ENCODE results near the gene C3orf20.

The C3orf20 gene

DNA sequence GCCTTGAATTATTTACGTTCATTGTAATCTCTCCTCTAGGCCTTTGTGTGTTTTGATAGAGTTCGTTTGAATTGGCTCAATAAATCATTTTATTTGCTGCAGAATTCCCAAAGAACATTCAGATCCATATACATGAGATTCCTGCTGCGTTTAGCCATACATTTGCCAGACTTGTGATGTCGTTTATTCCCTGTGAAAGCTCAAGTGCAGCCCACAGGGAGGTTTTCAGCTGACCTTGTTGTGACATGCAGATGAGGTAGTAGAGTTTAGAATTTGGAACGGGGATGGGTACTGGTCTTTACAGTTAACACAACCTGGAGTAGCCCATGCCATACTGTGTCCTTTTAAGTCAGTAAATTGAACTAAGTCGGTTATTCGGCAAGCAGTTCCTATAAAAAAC, at the start of gene C3orf20:
C3orf20 (plus strand) TSS at position 301 of the 400 bp plus-strand sequence. CDS start 7,573 bp downstream, outside the sequence.
- no peak for DNase-seq (ENCODE audit: extremely low spot score)
- ChIA-PET CTCF (no interaction called here), POLR2A (interaction anchor here (1.0 kb wide), 1 partner anchor 23 kb away, joined by 4 read pairs; the partner anchor contains the start of gene CCDC174)
- no peak for TF ChIP-seq FOXK2 (IDR thresholded peaks at IDR 0.05)
- no peak for TF ChIP-seq FOXM1 (IDR thresholded peaks at IDR 0.05; ENCODE audit: borderline replicate concordance)
- TF ChIP-seq L3MBTL2 (conservative IDR thresholded peaks at IDR 0.05): no peak
- no peak for TF ChIP-seq ARNT (IDR thresholded peaks at IDR 0.05)
- TF ChIP-seq BHLHE40 (IDR thresholded peaks at IDR 0.05; ENCODE audit: borderline replicate concordance): no peak
- no peak for TF ChIP-seq CTBP1 (IDR thresholded peaks at IDR 0.05; ENCODE audit: borderline replicate concordance)
- TF ChIP-seq FOXA1 (IDR thresholded peaks at IDR 0.05): no peak

- no peak for DNase-seq (ENCODE audit: extremely low spot score)
- TF ChIP-seq ZNF384 (IDR thresholded peaks at IDR 0.05): no peak
- ChIA-PET CTCF (interaction anchor here (2.5 kb wide), 1 partner anchor 9 kb away, joined by 6 read pairs; no protein-coding TSS in a partner anchor), POLR2A (no interaction called here)
Measured at GRCh38 chr3:14625443-14625842, 49.5 kb upstream of the C3orf20 start.

DNA sequence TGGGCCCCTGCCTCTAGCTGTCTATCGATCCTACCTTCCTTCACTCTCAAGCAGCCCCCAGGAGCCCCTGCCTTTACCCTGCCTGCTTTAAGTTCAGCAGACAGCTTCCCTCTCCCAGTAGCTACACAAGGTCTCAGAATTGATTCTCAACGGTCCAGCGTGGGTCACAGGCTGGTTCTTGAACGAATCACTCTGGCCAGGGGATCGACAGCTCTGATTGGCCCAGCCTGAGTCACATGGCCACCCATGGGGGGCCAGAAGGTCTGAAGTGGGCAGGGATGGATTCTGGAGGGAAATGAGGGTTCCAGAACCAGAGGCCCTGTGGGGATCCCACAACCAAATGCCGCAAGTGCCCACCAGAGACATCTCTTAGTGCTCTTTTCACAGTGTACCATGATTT, 47.1 kb upstream of the C3orf20 start:
- ChIA-PET CTCF (no interaction called here), POLR2A (interaction anchor here (1.3 kb wide), 1 partner anchor 24 kb away, joined by 3 read pairs; the partner anchor contains the start of gene CCDC174)
- no peak for DNase-seq (ENCODE audit: extremely low spot score)
- TF ChIP-seq L3MBTL2 (conservative IDR thresholded peaks at IDR 0.05) (no peak), SP1 (IDR thresholded peaks at IDR 0.05) (no peak), NFRKB (IDR thresholded peaks at IDR 0.05) (no peak), FOXA1 (IDR thresholded peaks at IDR 0.05) (no peak), BHLHE40 (IDR thresholded peaks at IDR 0.05; ENCODE audit: borderline replicate concordance) (no peak), ARNT (IDR thresholded peaks at IDR 0.05) (no peak), SUZ12 (IDR thresholded peaks at IDR 0.05) (no peak), ZNF384 (IDR thresholded peaks at IDR 0.05) (no peak), ELF4 (IDR thresholded peaks at IDR 0.05) (no peak), CTBP1 (IDR thresholded peaks at IDR 0.05; ENCODE audit: borderline replicate concordance) (no peak), FOXM1 (IDR thresholded peaks at IDR 0.05; ENCODE audit: borderline replicate concordance) (no peak), TARDBP (IDR thresholded peaks at IDR 0.05) (no peak)
- TF ChIP-seq, protein P1, sequence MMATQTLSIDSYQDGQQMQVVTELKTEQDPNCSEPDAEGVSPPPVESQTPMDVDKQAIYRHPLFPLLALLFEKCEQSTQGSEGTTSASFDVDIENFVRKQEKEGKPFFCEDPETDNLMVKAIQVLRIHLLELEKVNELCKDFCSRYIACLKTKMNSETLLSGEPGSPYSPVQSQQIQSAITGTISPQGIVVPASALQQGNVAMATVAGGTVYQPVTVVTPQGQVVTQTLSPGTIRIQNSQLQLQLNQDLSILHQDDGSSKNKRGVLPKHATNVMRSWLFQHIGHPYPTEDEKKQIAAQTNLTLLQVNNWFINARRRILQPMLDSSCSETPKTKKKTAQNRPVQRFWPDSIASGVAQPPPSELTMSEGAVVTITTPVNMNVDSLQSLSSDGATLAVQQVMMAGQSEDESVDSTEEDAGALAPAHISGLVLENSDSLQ (IDR thresholded peaks at IDR 0.05): no peak

DNA sequence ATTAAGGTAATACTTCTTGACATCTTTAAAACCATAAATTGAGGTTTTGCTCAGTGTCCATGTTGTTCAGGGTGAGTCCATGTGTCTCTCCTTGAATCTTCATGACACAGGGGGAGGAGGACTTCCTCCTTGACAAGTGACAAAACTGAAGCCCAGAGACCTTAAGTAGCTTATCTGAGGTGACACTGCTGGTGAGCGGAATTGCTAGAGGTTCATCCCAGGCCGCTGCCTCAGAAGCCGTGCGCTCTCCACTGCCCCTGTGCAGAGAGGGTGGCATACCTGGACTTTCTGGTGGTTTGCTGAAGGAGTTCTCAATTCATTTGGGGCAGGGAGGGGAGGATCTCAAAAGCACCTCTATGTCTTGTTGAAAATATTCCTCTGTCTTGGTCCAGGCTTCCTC, 46.5 kb upstream of the C3orf20 start:
- TF ChIP-seq LEF1 (IDR thresholded peaks at IDR 0.05; ENCODE audit: borderline replicate concordance) (no peak), SP1 (IDR thresholded peaks at IDR 0.05) (no peak), NFRKB (IDR thresholded peaks at IDR 0.05) (no peak), L3MBTL2 (conservative IDR thresholded peaks at IDR 0.05) (no peak), FOXM1 (IDR thresholded peaks at IDR 0.05; ENCODE audit: borderline replicate concordance) (no peak), SUZ12 (IDR thresholded peaks at IDR 0.05) (no peak), HDGF (IDR thresholded peaks at IDR 0.05; ENCODE audit: borderline replicate concordance) (no peak), ELF4 (IDR thresholded peaks at IDR 0.05) (no peak), FOXA1 (IDR thresholded peaks at IDR 0.05) (no peak)
- POLR2A ChIA-PET: interaction anchor here (1.3 kb wide), 1 partner anchor 23 kb away, joined by 3 read pairs; the partner anchor contains the start of gene CCDC174
- DNase-seq (ENCODE audit: extremely low spot score): no peak
- CTCF ChIA-PET: no interaction called here

- no peak for DNase-seq (ENCODE audit: extremely low spot score)
- ChIA-PET POLR2A (no interaction called here), CTCF (no interaction called here)
- TF ChIP-seq TARDBP (IDR thresholded peaks at IDR 0.05) (no peak), FOXM1 (IDR thresholded peaks at IDR 0.05; ENCODE audit: borderline replicate concordance) (no peak), SP1 (IDR thresholded peaks at IDR 0.05) (no peak), ZNF384 (IDR thresholded peaks at IDR 0.05) (no peak), NFRKB (IDR thresholded peaks at IDR 0.05) (no peak)
Measured at GRCh38 chr3:14630404-14631100, 44.4 kb upstream of the C3orf20 start.

DNA sequence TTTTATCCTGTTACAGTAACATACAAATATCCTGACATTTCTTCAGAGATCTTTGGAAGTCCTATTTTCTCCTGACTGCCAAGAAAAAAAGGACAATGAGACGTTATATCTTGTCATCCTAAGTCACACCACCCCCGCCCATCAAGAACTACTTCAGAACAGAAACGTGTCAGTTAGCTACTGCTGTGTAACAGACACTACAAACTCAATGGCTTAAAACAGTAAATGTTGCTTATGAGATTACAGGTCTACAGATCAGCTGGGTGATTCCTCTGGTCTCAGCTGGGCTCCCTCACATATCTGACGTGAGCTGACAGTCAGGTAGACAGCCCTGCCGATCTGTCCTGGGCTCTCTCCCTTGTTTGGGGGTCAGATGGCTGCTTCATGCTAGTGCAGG, 43.8 kb upstream of the C3orf20 start:
- TF ChIP-seq ARNT (IDR thresholded peaks at IDR 0.05): no peak
- TF ChIP-seq NFRKB (IDR thresholded peaks at IDR 0.05): no peak
- no peak for TF ChIP-seq L3MBTL2 (conservative IDR thresholded peaks at IDR 0.05)
- TF ChIP-seq FOXA1 (IDR thresholded peaks at IDR 0.05): no peak
- no peak for TF ChIP-seq SUZ12 (IDR thresholded peaks at IDR 0.05)
- TF ChIP-seq ZNF384 (IDR thresholded peaks at IDR 0.05): no peak
- no peak for TF ChIP-seq CTBP1 (IDR thresholded peaks at IDR 0.05; ENCODE audit: borderline replicate concordance)
- TF ChIP-seq HDGF (IDR thresholded peaks at IDR 0.05; ENCODE audit: borderline replicate concordance): no peak
- no peak for TF ChIP-seq FOXK2 (IDR thresholded peaks at IDR 0.05)
- no peak for TF ChIP-seq FOXM1 (IDR thresholded peaks at IDR 0.05; ENCODE audit: borderline replicate concordance)
- POLR2A ChIA-PET: no interaction called here
- CTCF ChIA-PET: no interaction called here
- no peak for DNase-seq (ENCODE audit: extremely low spot score)

DNA sequence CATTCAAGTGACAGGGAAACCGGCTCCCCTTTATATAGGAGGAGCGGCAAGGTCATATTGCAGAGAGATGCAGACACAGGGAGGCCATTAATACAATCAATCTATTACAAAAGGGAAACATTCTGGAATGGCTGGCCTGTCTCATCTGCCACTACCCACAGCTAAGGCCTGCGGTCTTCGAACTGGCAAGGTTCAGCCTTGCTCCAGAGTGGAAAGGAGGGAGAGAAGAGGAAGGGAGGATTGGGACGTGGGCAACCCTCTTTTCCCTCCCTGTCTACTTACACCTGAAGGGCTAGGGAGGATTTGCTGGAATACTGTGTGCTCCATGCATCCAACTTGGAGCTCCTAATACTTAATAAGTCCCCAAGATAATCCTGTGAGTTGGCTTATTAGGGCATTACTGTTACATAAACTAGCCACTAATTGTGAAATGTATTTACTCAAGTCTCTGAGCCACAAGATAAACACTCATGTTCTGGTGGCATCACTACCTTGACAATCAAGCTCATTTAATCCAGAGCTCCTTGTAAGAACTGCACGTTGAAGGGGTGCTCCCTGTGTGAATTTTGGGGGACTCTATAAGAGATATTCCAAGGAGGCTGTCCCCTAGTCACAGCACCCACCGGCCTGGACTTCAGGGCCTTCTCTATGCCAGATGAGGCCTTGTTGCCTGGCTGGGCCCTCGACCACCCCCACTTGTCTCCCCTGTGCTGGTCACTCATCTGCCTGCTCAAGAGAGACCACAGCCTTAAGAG, 43.1 kb upstream of the C3orf20 start:
- TF ChIP-seq HDGF (IDR thresholded peaks at IDR 0.05; ENCODE audit: borderline replicate concordance) (no peak), ZNF384 (IDR thresholded peaks at IDR 0.05) (no peak), SUZ12 (IDR thresholded peaks at IDR 0.05) (no peak), L3MBTL2 (conservative IDR thresholded peaks at IDR 0.05) (no peak), SP1 (IDR thresholded peaks at IDR 0.05) (no peak), BHLHE40 (IDR thresholded peaks at IDR 0.05; ENCODE audit: borderline replicate concordance) (no peak), LEF1 (IDR thresholded peaks at IDR 0.05; ENCODE audit: borderline replicate concordance) (no peak), FOXM1 (IDR thresholded peaks at IDR 0.05; ENCODE audit: borderline replicate concordance) (no peak), ELF4 (IDR thresholded peaks at IDR 0.05) (no peak), FOXK2 (IDR thresholded peaks at IDR 0.05) (no peak), FOXA1 (IDR thresholded peaks at IDR 0.05) (no peak), NFRKB (IDR thresholded peaks at IDR 0.05) (no peak)
- TF ChIP-seq, protein P1 (IDR thresholded peaks at IDR 0.05): no peak
- DNase-seq (ENCODE audit: extremely low spot score): no peak
- POLR2A ChIA-PET: no interaction called here
- CTCF ChIA-PET: no interaction called here
